AG20443 (cell line): ENCODE measurements around the gene MAGIX.

ENCODE experiments used
- DNase-seq: peaks from one replicate; pipeline ENCODE4 v3.0.0; 2012; ENCODE audit warnings: low spot score, mixed read lengths

MAGIX gene

DNA sequence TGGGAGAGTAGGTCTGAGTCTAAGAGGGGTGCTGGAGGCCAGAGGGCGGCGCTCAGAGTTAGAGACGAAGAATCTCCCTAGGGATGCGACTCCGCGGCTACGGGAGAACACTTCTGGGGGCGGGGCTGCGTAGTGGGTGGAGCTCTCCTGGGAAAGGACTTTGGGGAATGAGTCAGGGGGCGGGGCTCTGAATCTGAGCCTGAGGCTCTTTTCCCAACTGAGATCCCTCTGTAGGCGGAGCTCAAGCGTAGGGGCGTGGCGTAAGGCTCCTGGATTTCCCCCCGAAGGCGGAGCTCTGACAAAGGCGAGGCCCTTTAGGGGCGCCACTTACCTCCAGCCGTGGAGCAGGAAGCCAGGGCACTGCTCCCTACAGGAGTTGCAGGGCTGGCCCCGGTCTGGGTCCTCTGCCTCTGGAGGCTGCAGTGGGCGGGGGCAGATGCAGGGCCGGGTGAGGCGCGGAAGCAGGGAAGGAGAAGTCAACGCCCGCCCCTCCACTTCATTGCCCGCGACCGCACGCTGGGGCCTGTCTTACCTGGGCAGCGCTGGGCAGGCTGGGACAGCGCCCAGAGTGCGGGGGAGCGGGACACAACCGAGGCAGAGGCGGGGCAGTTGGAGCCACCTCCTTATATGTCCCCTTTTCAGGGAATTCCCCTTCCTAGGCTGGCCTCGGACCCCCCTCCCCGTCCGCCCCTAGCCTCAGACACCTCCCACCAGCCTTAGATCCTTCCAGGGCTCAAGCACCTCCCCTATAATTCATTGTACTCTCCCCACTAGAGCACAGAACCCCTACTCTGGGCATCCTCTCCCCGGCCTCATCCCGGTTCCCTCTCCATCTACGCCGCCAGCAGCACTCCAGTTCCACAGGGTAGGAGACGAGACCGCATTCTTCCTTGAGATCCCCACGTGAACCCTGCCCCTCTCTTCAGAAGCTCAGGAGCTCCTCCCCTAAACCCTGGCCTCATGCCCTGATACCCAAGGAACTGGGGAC, 22.0 kb downstream of the MAGIX start:
- peak; percentile 82 for DNase-seq

DNA sequence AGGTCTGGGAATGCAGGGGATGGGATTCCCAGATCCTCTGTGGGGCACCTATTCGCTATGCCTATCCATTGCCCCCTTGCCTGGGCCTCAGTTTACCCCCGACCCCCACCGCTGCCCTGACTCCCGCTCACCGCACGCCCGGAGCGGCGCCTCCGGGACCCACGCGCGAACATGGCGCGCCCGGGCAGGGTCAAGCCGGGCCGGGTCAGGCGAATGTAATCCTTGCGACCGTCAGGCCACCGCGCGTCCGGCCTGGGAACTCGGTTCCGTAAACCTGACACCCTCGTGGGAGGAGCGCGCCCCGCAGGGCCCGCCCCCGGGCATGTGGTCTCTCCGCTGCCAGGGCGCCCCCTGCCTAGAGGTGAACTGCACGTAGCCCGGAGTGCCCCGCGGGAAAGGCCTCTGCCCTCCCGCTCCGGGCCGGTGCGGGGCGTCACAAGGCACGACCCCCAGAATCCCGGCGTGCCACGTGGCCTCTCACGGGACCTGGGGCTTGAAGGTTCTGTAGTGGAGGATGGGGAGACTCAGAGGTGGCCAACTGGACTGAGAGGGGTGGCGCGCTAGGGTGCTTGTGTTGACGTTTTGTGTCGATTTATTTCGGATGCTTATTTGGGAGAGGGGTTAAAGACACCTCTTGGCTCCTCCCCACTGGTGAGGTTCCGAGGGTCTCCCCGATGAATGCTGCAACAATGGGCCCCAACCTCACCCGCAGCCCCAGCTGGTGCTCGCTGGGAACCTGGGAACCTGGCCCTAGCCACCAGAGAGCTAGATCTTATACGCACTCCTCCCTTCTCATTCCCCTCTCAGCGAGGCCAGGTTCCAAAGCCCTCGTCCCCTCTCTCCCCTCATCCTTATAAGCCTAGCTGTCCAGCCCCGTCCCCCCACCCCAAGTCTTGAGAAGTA, 23.8 kb downstream of the MAGIX start, which contains the start of gene PRICKLE3:
Gene PRICKLE3, minus strand, starts transcription at position 249 of the 903 bp plus-strand sequence. Its CDS starts 76 bp downstream, at position 173.
- DNase-seq = peak; percentile 63

DNA sequence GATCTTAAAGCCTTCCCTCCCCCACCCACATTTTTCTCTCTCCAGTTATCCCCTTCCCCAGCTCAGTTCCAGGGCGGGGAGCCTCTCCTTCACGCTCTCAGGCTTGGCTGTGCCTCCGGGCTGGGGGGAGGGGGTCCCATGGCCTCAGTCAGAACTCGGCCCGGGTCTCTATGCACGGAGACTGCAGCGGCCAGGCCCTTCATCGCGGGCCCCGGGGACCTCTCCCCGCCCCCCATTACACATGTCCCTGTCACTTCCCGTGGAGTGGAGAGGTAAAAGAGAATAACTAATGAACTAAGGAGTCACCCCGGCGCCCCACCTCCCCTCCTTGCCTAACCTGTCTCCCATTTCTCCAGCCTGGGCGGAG, 24.5 kb downstream of the MAGIX start:
- DNase-seq = no peak

DNA sequence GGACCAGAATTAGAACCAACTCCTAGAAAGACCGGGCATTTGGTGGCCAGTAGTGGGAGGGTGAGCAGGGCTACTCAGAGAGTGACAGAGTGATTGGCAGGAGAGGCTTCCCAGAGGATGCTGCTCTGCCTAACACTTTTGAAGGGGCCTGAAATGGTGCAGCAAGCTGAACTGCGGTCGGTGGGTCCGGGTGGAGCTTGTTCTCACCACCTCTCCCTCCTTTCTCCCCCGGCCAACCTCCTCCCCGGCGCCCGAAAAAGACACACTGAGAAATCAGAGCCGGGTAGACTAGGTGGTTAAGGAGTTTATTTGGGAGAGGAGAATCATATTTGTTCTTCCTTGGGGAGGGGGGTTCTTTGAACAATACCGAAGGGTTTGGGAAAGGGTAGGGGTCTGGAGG, 25.0 kb downstream of the MAGIX start:
- DNase-seq = no peak

DNA sequence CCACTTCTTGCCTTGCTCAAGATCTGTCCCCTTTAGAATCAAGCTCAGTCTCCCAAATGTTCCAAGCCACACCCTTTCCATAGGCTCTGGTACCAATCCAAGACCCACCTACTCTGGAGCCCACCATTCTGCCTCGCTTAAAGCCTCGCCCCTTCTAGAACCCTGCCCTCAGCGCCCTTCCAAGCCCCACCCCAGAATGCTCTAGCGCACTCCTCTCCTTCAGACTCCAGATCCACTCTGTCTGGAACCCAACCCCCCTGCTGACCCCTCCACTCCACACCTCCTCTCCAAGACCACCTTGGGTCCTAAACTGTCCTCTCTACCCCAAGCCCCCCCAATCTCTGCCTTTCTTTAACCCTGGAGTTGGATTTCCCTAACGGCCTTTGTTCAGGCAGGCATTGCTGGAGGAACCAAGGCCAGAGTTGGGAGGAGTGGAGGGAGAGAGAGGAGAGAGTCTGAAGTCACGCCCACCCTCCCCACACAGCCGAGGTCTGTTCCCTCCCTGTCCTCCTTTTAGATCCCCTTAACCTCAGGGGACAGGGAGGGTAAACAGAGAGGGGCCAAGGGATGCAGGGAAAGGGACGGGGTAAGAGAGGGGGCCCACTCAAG, 26.0 kb downstream of the MAGIX start:
- no peak for DNase-seq

DNA sequence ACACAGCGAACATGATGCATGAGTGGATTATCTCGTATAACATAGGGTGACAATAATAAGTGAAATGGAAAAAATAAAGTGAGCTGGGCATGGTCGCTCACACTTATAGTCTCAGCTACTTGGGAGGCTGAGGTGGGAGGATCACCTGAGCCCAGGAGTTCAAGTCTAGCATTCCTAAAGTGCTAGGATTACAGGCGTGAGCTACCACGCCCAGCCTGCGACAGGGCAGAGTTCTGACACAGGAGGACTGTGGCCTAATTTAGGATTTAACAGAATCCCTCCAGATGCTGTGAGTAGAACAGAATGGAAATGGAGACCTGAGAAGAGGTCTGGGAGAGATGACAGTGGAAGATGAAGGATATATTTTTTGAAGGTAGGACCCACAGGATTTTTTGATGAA, 27.0 kb downstream of the MAGIX start:
- no peak for DNase-seq

DNA sequence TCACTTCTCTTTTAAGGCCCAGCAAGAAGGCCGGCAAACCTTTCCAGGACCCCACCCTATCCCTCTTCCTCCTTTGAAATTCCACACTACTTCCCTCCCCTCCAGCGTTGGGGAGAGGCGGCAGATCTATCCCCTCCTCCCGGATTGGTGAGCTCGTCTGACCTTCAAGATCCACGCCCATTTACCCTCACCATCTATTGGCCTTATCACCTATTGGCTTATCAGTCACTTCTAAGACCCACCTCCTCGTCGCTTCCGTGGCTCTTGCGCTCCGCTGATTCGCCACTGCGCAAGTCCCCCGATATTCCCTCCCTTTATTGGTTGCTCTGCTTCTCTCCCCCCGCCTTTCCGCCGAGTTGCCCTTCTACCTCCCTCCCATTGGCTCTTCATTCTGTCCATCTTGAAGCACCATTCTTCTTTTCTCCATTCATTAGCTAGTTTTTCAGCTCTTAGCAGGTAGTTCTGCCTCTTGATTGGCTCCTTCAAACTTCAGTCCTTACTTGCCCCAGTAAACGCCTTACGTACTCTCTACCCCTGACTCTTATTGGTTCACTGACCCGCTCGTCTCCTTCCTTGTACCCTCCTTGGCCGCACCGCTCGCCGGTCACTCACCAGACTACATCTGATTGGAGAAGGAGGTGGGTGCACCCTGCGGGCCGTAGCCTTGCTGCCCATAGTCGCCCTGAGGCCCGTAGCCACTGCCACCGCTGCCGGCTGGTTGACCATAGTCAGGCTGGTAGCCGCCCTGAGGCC, 28.4 kb downstream of the MAGIX start:
- peak; percentile 87 for DNase-seq

DNA sequence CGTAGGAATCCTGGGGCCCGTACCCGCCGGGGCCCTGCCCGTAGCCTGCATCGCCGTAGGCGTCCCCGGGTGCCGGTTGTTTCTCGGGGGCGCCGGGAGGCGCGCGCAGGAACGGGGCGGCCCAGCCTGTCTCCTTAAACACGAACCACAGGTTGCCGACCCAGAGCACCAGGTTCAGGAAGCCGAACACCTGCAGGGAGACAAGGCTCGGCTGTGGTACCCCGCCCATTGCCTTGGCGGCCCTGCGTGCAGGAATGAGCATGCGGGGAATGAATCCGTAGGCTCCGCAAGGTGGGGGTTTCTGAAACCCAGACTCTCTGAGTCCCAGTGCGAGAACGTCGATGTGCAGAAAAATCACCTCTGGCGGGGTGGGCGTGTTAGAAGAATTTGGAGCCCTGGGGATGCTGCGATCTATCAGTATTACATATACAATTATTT, 29.0 kb downstream of the MAGIX start:
- DNase-seq = no peak

DNA sequence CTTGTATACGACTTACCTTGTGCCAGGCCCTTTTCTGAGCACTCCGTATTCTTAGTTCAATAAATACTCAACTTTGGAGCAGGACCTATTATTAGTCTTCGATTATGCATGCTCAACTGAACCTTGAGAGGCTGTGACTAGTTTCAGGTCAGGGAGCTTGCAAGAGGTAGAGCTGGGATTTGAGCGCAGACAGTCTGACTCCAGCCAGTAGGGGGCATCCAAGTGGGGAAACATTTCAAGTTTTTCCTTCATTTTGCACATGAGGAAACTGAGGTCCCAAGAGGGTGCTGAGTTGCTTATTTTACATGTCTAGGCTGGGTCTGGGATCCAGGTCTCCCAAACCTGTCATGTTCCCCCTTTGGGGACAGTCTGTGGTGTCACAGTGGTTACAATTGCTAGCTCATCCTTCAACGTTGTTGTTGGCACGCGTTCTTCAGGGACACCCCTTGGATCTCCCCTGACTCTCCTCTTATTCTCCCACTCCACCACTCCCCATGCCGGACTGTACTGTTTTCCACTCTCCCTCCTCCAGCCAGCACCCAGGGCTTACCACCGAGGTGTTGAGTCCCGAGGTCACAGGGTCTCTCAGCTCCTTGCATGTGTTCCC, 30.3 kb downstream of the MAGIX start:
- DNase-seq = peak; percentile 17

DNA sequence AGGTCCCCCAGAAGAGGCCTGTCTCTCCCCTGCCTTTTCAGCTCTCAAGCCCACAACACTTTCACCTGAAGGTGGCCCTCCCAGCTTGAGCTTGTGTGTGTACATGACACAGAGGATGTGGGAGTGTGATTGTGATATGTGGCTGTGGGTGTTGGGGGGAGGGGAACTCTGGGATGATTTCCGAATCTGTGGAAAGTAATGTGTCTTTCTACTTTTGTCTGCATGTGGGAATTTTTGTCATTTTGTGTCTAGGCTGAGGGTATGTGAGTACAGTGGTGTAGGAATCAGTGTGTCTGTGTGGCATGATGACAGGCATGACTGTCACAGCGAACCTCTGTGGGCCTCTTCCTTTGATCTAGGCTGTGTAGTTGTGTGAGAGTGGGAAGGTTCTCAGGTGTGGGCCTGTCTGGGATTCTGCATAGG, 31.0 kb downstream of the MAGIX start:
- DNase-seq = no peak

DNA sequence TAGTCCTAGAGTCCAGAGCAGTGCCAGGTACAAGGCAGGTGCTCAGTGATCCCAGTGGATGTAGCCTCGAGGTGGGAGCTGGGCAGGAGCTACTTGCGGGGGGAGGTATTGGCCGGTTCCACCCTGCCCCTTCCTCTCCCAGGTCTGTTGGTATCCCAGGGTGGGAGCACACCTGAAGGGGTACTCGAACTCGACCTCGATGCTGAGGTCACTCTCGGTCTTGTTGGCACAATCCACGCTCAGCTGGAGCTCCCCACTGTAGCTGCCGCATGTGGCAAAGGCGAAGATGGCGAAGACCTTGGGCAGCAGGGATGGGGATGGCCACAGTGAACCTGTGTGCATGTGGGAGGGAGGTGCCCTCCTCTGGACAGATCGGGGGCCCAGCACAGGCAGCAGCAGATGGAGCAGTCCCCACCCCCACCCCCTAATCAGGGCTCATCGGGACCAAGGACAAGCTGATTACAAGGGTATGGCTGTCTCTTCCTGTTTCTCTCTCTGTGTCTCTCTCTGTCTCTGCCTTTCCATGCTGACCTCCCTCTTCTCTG, 35.1 kb downstream of the MAGIX start:
- DNase-seq = no peak

DNA sequence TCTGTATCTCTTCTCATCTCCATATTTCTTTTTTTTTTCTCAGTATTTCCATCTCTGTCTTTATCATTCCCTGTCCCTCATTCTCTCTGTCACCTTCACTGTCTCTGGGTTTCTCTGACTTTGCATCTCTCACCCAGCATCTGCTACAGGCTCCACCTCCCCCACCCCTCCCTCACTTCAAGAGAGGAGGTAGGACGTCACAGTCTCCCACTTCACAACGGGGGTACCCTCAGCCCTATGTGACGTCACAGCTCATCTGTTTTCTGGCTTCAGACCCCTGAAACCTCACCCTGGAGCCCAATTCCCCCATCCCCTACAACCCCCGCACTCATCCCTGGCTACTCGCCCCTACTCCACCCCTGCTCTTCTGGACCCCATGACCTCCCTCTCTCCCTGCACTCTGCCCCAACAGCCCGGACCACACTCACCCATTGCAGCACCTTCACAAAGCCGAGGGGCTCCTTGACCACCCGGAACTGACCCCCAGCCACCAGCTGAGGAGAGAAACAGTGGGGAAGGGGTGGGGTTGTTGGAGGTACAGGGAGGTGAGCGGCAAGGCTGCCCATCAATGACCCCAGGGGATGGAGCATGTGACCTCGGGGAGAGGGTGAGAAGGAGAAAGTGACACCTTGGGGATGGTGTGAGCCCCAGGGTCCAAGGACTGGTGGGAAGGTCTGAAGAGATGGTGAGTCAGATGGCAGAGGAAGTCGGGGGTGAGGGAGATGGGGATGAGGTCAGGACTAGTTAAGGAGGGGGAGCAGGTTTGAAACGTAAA, 36.2 kb downstream of the MAGIX start:
- no peak for DNase-seq

DNA sequence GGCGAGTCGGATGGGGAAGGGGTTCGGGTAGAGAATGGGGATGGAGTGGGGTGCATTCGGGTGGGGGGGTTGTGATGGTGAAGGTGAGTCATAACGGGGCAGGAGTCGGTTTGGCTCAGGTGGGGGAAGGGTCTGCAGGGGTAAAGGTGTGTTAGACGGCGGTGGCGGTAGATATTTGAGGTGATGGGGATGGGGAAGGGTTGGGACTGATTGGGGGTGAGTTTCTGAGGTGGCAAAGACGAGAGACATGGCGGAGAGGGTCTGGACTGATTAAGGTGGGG, 36.7 kb downstream of the MAGIX start:
- no peak for DNase-seq

DNA sequence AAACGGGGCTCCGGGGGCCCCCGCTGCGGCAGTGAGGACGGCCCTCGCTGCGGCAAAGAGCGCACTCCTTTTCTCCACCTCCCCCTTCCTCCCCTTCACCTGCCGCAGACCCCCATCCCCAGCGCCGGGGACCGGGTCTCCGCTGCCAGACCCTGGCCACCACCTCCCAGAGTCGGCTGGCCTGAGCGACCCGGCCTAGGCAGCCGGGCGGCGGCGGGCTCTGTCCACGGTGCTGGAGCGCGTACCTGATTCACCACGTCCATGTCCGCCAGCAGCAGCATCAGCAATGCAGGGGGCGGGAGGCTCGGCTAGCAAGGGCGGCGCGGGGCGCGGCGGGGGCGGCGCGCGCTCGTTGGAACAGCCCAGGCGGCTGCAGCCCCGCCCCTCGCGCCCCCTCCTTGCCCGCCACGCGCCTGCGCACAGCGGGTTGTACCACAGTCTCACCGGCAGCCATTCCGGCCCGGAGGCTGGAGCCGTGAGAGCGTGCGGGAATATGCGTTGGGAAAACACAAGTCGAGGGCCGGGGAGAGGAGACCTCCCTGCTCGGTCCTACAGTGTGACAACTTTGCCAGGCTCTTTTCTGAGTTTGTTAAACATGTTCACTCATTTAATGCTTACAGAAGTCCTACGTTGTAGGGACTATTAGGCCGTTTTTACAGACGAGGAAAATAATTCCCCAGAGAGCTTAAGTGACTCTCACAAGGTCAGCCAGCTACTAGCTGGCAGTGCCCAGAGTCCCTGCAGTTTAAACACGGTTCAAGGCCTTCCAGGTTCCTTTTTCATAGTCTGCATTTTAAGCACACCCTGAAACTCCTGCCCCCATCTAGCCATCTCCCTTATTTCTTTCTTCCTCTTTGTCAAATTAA, 37.6 kb downstream of the MAGIX start, which contains the start of gene SYP:
Gene SYP, minus strand, starts transcription at position 288 of the 866 bp plus-strand sequence. Its CDS starts 7 bp downstream, at position 281.
- peak; percentile 97 for DNase-seq

DNA sequence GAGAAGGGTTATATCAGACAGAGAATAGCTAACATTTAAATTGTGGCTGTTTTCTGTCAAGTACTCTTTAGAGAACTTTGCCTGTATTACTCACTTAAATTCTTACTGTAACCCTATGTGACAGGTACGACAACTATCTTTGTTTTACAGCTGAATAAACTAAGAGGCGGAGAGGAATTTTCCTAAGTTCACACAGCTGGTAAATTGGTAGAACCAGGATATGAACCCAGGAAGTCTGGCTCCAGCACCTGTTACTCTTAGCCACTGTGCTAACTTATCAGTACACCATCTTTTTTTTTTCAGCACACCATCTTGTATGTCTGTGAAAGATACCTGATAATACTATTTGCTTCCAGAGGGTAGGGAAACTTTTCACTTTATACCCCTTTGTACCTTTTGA, 39.5 kb downstream of the MAGIX start:
- DNase-seq = no peak

DNA sequence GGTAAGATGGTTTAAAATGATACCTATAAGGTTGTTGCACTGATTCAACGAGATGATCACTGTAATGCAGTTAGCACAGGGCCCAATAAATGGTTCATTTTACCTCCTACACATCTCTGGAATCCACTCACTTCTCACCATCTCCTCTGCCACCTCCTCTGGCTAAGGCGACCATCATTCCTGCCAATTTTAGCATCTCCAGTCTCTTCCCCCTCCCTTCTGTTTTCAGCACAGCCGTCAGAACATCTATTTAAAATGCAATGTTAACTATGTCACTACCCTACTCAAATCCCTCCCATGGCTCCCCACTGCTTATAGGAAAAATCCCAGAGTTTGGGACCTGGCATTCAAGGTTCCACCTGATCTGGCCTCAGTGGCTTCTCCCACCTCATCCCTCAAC, 41.0 kb downstream of the MAGIX start:
- no peak for DNase-seq

DNA sequence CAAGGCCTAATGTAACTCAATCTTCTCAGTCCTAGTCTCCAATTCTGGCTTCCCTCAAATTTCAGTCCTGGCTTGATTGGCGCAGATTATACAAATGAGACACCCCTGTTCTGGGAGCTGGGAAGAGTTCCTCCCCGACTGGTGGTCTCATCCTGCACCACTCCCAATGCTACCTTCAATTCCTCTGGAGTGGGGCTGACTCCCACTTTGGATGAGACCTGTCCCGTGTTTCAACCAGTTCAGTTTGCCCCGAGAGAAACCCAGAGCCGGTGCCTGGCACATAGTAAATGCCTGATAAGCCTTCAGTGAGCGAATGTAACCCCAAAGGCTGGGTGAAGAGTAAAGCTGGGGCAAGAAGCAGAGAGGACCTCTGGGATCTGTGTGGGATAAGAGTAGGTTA, 41.5 kb downstream of the MAGIX start:
- DNase-seq = no peak

DNA sequence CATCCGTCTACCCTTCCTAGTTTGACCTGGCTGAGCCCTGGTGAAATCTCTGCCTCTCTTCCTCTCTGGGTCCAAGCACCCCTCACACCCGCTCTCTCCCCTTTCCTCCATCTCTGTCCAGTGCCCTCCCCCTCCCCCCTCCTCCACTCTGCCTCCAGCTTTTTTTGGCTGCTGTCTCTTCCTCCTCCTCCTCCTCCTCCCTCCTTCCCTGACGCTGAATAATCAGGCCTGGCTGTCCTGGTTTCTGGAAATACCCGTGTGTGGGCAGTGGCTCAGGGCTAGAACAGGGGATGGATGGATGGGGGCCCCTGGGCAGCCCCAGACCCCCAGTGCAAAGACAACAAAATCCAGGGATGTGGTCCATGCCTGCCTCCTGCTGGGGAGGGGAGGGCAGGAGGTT, 42.2 kb downstream of the MAGIX start:
- no peak for DNase-seq

DNA sequence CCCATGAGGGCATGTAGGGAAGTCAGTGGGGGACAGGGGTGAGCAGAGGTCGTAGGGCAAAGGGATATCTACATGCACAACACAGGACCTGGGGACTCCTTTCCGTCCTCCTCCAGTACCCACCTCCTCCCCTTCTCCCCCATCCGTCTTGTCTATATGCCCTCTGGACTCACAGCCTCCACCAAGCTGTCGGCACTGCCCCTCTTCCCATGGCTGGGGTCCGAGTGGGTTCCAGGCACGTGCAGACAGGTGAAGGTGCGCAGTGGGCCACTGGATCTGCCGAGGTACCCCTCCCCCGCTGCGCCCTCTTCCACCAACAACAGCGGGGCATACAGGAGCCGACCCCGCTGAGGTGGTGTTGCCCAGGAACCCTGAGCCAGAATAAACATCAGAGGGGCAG, 42.9 kb downstream of the MAGIX start:
- no peak for DNase-seq
